ENCODE results near the gene KARS1. TPM values are rescaled to one million over a fixed set of nuclear protein-coding genes. Genes with fewer than 3 reads are reported as not detected.

The KARS1 gene
- total and polyA plus RNA-seq, 7 donors = 77.0 to 131 (median 109) TPM

DNA sequence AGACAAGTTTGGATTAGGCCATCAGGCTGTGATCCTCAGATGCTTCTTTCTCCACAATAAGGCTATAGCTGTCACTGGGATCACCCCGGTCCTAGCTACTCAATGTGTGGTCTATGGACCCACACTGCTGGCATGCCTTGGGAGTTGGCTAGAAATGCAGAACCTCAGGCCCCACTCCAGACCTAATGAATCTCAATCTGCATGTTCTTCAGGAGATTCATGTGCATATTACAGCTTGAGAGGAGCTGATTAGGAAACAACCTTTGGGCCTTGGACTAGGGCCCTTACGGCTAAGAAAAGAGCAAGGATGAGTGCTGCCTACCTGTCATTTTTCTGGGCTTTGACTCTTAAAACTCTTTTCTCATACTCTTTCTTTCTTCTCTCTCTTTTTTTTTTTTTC is 31.8 kb downstream of the KARS1 start:
- DNase-seq = no peak
- WGBS, 2 donors = 96 to 97% methylated on average over 2 of the region's 2 CpGs
- H3K4me1 ChIP-seq = peaks cover 0 to under 1% (median 0%) of the 10 kb centered on the region in 4 donors
- TF ChIP-seq EP300 (IDR thresholded peaks at IDR 0.05) (no peak), POLR2A (IDR thresholded peaks at IDR 0.05) (no peak), CTCF (IDR thresholded peaks at IDR 0.05) (no peak), POLR2AphosphoS5 (IDR thresholded peaks at IDR 0.05) (no peak)
- H3K9me3 ChIP-seq = no peaks in the 10 kb centered on the region
- no peak overlapping the region for H3K27ac ChIP-seq
- intact Hi-C loops (cut with DNase I) = no loop called here
- H3K4me3 ChIP-seq = no peak overlapping the region
- H3K27me3 ChIP-seq = no peaks in the 10 kb centered on the region
- H3K36me3 ChIP-seq = peaks cover 17 to 96% (median 38%) of the 10 kb centered on the region in 4 donors

DNA sequence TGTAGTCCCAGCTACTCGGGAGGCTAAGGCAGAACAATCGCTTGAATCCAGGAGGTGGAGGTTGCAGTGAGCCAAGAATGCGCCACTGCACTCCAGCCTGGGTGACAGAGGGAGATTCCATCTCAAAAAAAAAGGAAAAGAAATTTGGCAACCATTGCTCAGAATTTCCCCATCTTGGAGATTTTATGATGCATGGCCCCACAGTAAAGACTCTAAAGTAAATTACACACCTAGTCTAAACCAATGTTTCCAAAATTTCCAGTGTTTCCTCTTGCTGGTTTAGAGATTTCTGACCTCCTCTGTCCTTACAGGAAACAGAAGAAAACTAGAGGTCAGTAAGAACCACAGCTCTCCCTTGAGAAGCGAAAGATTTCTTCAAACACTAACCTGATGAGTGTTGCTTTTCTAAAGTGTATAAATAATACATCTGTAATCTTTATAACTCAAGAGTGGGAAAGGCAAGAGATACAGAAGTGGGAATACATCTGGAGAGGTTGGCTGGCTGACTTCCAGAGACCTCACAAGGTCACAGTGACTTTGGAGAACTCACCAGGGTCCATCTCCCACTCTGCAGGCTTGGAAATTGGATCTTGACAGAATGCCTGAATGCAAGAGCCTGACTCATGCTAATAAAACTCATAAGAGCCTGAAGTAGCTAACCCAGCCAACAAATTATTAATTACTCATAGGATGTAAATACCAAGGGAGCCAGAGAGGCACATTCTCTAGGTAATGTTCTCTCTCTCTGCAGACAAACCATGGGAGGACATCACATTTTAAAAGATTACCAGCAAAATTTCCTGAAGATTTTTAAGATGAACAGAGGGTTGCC is 33.2 kb downstream of the KARS1 start:
- 97 to 98% methylated on average over 4 of the region's 4 CpGs for WGBS, 2 donors
- TF ChIP-seq CTCF (IDR thresholded peaks at IDR 0.05) (no peak), EP300 (IDR thresholded peaks at IDR 0.05) (no peak), POLR2A (IDR thresholded peaks at IDR 0.05) (no peak), POLR2AphosphoS5 (IDR thresholded peaks at IDR 0.05) (no peak)

DNA sequence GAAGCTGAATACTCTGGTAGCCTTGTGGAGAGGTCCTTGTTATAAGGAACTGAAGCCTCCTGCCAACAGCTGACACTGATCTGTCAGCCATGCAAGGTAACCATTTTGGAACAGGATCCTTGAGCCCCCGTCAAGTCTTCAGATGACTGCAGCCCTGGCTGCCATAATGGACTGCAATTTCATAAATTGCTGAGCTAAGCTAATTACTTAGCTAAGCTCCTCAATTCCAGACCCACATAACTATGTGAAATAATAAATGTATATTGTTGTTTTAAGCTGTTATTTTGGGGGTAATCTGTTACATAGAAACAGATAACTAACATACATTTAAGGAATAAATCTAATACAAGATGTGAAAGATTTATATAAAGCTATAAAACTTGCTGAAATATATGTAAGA is 41.0 kb downstream of the KARS1 start:
- Histone ChIP-seq H3K9me3 (no peaks in the 10 kb centered on the region), H3K4me3 (no peak overlapping the region), H3K4me1 (no peaks in the 10 kb centered on the region), H3K27ac (no peak overlapping the region), H3K27me3 (no peaks in the 10 kb centered on the region), H3K36me3 (peaks cover 18 to 91% (median 42%) of the 10 kb centered on the region in 4 donors)
- no peak for DNase-seq
- WGBS, 2 donors = 100% methylated on average over 1 of the region's 1 CpG
- TF ChIP-seq POLR2A (IDR thresholded peaks at IDR 0.05) (no peak), POLR2AphosphoS5 (IDR thresholded peaks at IDR 0.05) (no peak), EP300 (IDR thresholded peaks at IDR 0.05) (no peak), CTCF (IDR thresholded peaks at IDR 0.05) (no peak)
- intact Hi-C loops (cut with DNase I) = no loop called here

More for the DNA sequence above, 33.2 kb downstream of the KARS1 start:
- peaks cover 20 to 96% (median 41%) of the 10 kb centered on the region in 4 donors for H3K36me3 ChIP-seq
- no peaks in the 10 kb centered on the region for H3K27me3 ChIP-seq
- H3K27ac ChIP-seq = no peak overlapping the region
- no peak for DNase-seq
- H3K9me3 ChIP-seq = no peaks in the 10 kb centered on the region
- no peak overlapping the region for H3K4me3 ChIP-seq
- intact Hi-C loops (cut with DNase I) = no loop called here
- H3K4me1 ChIP-seq = no peaks in the 10 kb centered on the region

GRCh38 chr16:75603241-75603640 is 44.2 kb downstream of the KARS1 start:
- no peaks in the 10 kb centered on the region for H3K9me3 ChIP-seq
- DNase-seq = no peak
- TF ChIP-seq EP300 (IDR thresholded peaks at IDR 0.05) = no peak
- no peak for TF ChIP-seq POLR2AphosphoS5 (IDR thresholded peaks at IDR 0.05)
- TF ChIP-seq CTCF (IDR thresholded peaks at IDR 0.05) = no peak
- TF ChIP-seq POLR2A (IDR thresholded peaks at IDR 0.05) = no peak
- no peaks in the 10 kb centered on the region for H3K27me3 ChIP-seq
- no peak overlapping the region for H3K4me3 ChIP-seq
- no peak overlapping the region for H3K27ac ChIP-seq
- WGBS, 2 donors = 92 to 95% methylated on average over 4 of the region's 4 CpGs
- H3K4me1 ChIP-seq = peaks cover 0 to 15% (median 9%) of the 10 kb centered on the region in 4 donors
- intact Hi-C loops (cut with DNase I) = no loop called here
- peaks cover 14 to 69% (median 37%) of the 10 kb centered on the region in 4 donors for H3K36me3 ChIP-seq
